Right lobe of liver (tissue), 4 donors: ENCODE measurements around the gene AQP4.

ENCODE experiments used
- POLR2A ChIP-seq: fragments of 450-650 bp; IDR thresholded peaks from one replicate; pipeline ENCODE4 v1.6.1; 2017; ENCODE audit warnings: antibody characterized with exemption, mild to moderate bottlenecking
- TF ChIP-seq, protein P1 (sequence below), 4 donors: fragments of 200-600 bp in 3 of 4; fragments of 450-650 bp in 1 of 4; IDR thresholded peaks; one replicate each; pipeline versions ENCODE4 v1.5.1 to v1.8.0; 2016 to 2022; ENCODE audit warnings: antibody characterized with exemption in 4 of 4, mild to moderate bottlenecking in 2 of 4
- donor health status: DM: no; HTN: no; CAD: no.
- donor health status: DM: no; HTN: no; CAD: no.
- donor health status: DM: no; HTN: yes; CAD: no.

DNA sequence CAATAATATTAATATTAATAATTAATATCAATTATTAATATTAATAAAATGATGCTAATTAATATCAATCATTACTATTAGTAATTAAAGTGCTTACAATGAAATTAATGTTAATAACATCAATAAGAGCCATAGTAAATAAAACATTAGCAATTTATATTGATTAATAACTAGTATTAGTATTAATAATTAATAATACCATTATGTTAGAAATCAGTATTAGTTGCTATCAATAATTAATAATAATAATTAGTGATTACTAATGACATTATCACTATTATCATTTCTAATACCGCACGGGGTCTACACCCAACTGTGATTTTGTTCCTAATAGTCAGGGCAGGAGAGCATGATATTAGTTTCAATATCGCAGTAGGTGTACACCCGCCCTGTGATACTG, 22.8 kb upstream of the AQP4 start:
- TF ChIP-seq, protein P1, sequence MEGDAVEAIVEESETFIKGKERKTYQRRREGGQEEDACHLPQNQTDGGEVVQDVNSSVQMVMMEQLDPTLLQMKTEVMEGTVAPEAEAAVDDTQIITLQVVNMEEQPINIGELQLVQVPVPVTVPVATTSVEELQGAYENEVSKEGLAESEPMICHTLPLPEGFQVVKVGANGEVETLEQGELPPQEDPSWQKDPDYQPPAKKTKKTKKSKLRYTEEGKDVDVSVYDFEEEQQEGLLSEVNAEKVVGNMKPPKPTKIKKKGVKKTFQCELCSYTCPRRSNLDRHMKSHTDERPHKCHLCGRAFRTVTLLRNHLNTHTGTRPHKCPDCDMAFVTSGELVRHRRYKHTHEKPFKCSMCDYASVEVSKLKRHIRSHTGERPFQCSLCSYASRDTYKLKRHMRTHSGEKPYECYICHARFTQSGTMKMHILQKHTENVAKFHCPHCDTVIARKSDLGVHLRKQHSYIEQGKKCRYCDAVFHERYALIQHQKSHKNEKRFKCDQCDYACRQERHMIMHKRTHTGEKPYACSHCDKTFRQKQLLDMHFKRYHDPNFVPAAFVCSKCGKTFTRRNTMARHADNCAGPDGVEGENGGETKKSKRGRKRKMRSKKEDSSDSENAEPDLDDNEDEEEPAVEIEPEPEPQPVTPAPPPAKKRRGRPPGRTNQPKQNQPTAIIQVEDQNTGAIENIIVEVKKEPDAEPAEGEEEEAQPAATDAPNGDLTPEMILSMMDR (IDR thresholded peaks at IDR 0.05), result no peak
- no peak for TF ChIP-seq POLR2A
